Activated naive CD4-positive, alpha-beta T cell treated with anti-CD3 and anti-CD28 coated beads for 36 hours (primary cell): Measurements from ENCODE around the gene TPBGL. TPM values are rescaled to one million over a fixed set of nuclear protein-coding genes. Genes with fewer than 3 reads are reported as not detected.

Experiments used
- CTCF ChIA-PET: fragments of 350-600 bp; sonication (Branson Sonifier 250); formaldehyde crosslinking; loops from one replicate; lab custom pipeline; 2021; ENCODE audit warnings: antibody characterized with exemption; lab: Charles Lee
- DNase-seq: peaks from one replicate; pipeline ENCODE4 v3.0.0-alpha.2; 2020
- H3K27ac Mint-ChIP-seq: one replicate; pipeline ENCODE4 v1.8.0; 2021; ENCODE audit warnings: mild to moderate bottlenecking, mixed read lengths
- H3K27me3 Mint-ChIP-seq: one replicate; pipeline ENCODE4 v1.8.0; 2021; ENCODE audit warnings: low read depth, mixed read lengths
- H3K36me3 Mint-ChIP-seq: one replicate; pipeline ENCODE4 v1.8.0; 2021; ENCODE audit warnings: low read depth, mixed read lengths
- H3K4me1 Mint-ChIP-seq: one replicate; pipeline ENCODE4 v1.8.0; 2021; ENCODE audit warnings: low read depth, mixed read lengths
- H3K4me3 Mint-ChIP-seq: one replicate; pipeline ENCODE4 v1.8.0; 2021; ENCODE audit warnings: mild to moderate bottlenecking, moderate library complexity, mixed read lengths
- H3K9me3 Mint-ChIP-seq: one replicate; pipeline ENCODE4 v1.8.0; 2021; ENCODE audit warnings: mixed read lengths
- intact Hi-C: fragments of 100-400 bp; cut with micrococcal nuclease; formaldehyde crosslinking; loops from one replicate; pipeline ENCODE4 v1.15.1; 2023
- total RNA-seq, 2 experiments: library from RNA; stranded (reverse); gene quantifications; one replicate each; pipeline ENCODE4 v1.2.3, GENCODE V29; 2021

TPBGL gene
- total RNA-seq, 2 experiments from 2014 or later: not detected

DNA sequence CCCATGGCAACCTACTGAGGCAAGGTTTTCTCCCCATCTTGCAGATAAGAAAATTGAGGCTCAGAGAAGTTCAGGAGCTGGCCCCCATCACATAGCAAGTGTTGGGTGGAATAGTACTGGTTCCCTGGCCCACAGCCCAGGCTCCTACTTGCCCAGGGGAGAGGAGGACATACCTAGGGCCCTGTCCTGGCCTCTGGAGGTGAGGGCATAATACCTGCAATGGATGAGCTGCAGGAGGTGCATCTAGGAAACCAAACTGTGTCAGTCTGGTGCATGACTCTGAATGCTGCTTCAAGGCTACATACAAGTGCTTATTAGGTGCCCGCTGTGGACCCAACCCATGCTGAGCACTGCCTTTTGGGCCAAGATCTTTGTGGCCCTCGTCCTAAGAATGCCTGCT lies 40.0 kb upstream of the TPBGL start:
- DNase-seq: no peak
- Mint-ChIP-seq H3K9me3 (no peaks in the 10 kb centered on the region), H3K27me3 (no peaks in the 10 kb centered on the region), H3K4me3 (no peak overlapping the region), H3K4me1 (no peaks in the 10 kb centered on the region), H3K27ac (no peak overlapping the region), H3K36me3 (no peaks in the 10 kb centered on the region)
- intact Hi-C loops: no loop called here
- CTCF ChIA-PET: interaction anchor here (15.7 kb wide), 1 partner anchor 61 kb away, joined by 430 read pairs; no protein-coding TSS in a partner anchor

DNA sequence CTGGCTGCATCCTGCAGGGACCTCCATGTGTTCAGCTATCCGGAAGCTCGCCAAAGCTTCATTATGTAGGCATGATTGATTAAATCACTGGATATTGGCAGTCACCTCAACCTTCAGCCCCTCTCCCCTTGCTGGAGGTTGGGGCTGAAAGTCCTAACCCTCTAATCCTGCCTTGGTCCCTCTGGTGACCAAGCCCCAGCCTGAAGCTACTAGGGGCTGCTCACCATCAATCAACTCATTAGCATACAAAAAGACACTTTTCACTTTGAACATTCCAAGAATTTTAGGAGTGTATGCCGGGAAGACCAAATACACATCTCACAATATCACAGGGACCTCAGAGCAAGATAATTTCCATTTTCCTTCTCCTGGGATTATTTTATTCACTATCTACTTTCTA lies 38.8 kb upstream of the TPBGL start:
- Mint-ChIP-seq H3K9me3 (no peaks in the 10 kb centered on the region), H3K27me3 (no peaks in the 10 kb centered on the region), H3K4me3 (no peak overlapping the region), H3K4me1 (no peaks in the 10 kb centered on the region), H3K27ac (no peak overlapping the region), H3K36me3 (no peaks in the 10 kb centered on the region)
- intact Hi-C loops: no loop called here
- DNase-seq: no peak
- CTCF ChIA-PET: interaction anchor here (0.6 to 15.7 kb wide), 2 partner anchors 46 to 62 kb away, joined by 4 to 430 read pairs; no protein-coding TSS in a partner anchor

DNA sequence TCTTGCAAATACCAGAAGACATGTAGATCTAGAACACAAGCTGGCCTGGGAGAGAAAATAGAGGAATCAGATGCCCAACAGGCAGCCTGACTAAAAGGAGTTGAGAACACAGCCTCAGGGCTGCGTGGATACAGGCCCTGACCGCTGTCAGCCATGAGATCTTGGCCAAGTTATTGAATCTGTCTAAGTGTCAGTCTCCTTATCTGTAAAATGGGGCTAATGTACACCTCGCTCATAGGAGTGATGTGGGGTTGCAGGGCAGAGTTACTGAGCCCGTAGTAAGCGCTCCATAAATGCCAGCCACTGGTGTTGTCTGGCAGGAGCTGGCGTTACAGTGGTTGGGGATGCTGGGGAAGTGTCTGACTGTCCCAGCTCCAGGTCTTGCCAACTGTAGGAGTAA lies 38.4 kb upstream of the TPBGL start:
- Mint-ChIP-seq H3K36me3 (no peaks in the 10 kb centered on the region), H3K27me3 (no peaks in the 10 kb centered on the region), H3K27ac (no peak overlapping the region), H3K9me3 (no peaks in the 10 kb centered on the region), H3K4me3 (no peak overlapping the region), H3K4me1 (no peaks in the 10 kb centered on the region)
- CTCF ChIA-PET: interaction anchor here (6.3 to 15.7 kb wide), 2 partner anchors 39 to 62 kb away, joined by 47 to 430 read pairs; partner anchors contain the start of gene TPBGL
- no peak for DNase-seq
- intact Hi-C loops: no loop called here

DNA sequence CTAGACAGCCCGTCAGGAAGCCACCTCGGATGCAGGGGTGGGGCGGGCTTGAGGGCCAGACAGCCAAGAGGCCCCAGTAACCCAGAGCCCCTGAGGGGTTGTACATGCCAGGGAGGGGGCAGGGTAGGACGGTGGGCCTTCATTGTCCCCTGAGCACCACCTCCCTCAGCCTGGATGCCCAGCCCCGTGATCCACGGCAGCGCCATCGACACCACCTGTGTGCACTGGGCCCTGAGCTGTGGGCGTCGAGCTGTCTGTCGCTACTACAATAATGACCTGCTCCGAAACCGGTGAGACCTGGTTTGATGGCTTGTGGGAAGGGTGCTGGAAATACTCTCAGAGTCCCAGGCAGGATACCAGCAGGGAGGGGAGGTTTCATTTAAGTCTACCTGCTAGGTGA lies 37.4 kb upstream of the TPBGL start:
- CTCF ChIA-PET: interaction anchor here (1.1 to 15.7 kb wide), 7 partner anchors 13 to 273 kb away, joined by 3 to 430 read pairs (median 10); partner anchors contain the start of gene TPBGL
- Mint-ChIP-seq H3K36me3 (no peaks in the 10 kb centered on the region), H3K9me3 (no peaks in the 10 kb centered on the region), H3K27ac (no peak overlapping the region), H3K4me1 (no peaks in the 10 kb centered on the region), H3K4me3 (no peak overlapping the region), H3K27me3 (no peaks in the 10 kb centered on the region)
- intact Hi-C loops: no loop called here
- no peak for DNase-seq

DNA sequence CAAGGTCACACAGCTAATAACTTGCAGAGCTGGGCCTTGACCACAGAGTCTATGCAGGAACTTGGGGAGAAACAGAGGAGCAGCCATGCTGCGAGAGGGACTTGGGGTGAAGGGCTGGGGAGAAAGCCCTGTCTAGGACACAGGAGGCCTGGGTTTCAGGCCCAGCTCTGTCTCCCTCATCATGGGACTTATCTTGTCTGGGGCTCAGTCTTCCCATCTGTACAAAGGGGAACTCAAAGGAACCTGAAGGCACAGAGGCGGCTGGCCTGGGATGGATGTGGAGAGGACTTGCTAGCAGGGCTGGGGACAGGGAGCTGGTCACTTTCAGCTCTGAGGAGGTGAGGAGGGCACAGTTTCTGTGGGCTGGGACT lies 36.9 kb upstream of the TPBGL start:
- no peaks in the 10 kb centered on the region for H3K27me3 Mint-ChIP-seq

DNA sequence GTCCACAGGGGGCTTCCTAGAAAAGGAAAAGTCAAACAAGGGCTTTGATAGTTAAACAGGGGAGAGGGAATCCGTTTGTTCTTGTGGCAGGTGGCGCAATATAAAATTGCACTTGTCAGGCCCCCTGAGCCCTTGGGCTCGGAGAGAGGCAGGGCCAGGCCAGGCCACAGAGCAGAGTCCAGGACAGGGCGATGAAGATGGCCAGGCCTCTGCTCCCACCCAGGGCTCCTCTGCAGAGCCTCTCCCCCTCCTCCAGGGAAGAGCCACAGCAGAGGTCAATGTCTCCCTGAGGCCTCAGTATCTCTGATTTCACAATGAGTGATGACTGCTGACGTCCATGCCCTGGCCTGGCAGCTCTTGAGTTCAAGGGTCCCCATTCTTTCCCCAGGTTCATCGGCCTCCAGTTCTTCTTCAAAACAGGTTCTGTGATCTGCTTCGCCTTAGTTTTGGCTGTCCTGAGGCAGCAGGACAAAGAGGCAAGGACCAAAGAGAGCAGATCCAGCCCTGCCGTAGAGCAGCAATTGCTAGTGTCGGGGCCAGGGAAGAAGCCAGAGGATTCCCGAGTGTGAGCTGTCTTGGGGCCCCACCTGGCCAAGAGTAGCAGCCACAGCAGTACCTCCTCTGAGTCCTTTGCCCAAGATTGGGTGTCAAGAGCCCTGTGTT lies 36.4 kb upstream of the TPBGL start:
- DNase-seq: no peak
- H3K27me3 Mint-ChIP-seq: no peaks in the 10 kb centered on the region
- no peaks in the 10 kb centered on the region for H3K4me1 Mint-ChIP-seq

More for the DNA sequence above, 36.9 kb upstream of the TPBGL start:
- CTCF ChIA-PET: interaction anchor here (1.1 to 15.7 kb wide), 9 partner anchors 8 to 274 kb away, joined by 3 to 430 read pairs (median 13); partner anchors contain the start of gene TPBGL
- H3K27ac Mint-ChIP-seq: no peak overlapping the region
- H3K36me3 Mint-ChIP-seq: no peaks in the 10 kb centered on the region
- no peaks in the 10 kb centered on the region for H3K9me3 Mint-ChIP-seq
- no peak overlapping the region for H3K4me3 Mint-ChIP-seq
- DNase-seq: no peak
- intact Hi-C loops: no loop called here
- no peaks in the 10 kb centered on the region for H3K4me1 Mint-ChIP-seq

DNA sequence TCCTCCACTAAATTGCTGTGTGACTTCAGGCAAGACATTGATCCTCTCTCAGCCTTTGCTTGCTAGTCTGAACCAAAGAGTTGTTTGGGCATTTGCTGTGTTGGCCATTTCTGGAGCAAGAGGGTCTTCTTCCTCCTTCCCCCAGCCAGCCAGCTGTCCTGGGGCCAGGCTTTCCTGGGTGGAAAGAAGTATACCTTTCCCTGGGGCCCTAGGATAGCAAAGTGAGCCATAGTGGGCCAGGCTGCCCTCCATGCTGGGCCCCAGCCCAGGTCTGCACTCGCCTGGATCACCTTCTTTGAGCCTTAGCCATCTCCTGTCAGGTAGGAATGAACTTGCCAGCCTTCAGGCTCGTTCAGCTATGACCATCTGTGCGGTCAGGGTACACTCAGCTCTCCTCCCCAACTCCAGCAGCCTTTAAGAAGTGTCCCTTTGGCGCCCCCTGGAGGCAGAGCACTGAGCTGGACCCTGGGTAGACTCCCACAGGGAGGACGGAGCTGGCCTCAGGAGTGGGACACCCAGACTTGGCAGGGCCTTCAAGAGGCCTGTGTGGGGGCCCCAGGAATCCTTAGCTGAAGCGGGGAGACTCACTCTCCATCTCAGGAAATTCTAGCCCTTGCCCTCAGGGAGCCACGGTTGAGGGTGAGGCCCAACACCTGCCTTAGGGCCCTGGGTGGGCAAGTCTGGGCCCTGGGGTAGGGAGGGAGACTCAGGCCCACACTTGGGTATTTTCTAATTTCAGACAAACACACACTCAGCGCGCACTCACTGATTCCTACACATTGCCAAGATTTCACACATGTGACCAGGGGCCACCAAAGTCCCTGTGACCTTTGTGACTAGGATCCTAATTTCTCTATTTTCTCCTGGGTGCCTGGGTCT lies 35.6 kb upstream of the TPBGL start:
- H3K27ac Mint-ChIP-seq: no peak overlapping the region
- H3K4me3 Mint-ChIP-seq: no peak overlapping the region
- CTCF ChIA-PET: interaction anchor here (0.6 to 15.7 kb wide), 34 partner anchors 9 to 665 kb away, joined by 3 to 430 read pairs (median 4); partner anchors contain the start of genes NEU3 and TPBGL
- H3K27me3 Mint-ChIP-seq: no peaks in the 10 kb centered on the region
- no peaks in the 10 kb centered on the region for H3K4me1 Mint-ChIP-seq
- no peaks in the 10 kb centered on the region for H3K36me3 Mint-ChIP-seq
- intact Hi-C loops: loop anchor here (1.0 kb wide), 5 partner anchors 43 to 276 kb away; no protein-coding TSS in a partner anchor
- DNase-seq: peak; percentile 93
- H3K9me3 Mint-ChIP-seq: no peaks in the 10 kb centered on the region

More for the DNA sequence above, 36.4 kb upstream of the TPBGL start:
- H3K9me3 Mint-ChIP-seq: no peaks in the 10 kb centered on the region
- intact Hi-C loops: no loop called here
- CTCF ChIA-PET: interaction anchor here (0.7 to 15.7 kb wide), 26 partner anchors 8 to 552 kb away, joined by 3 to 430 read pairs (median 6); partner anchors contain the start of gene TPBGL
- H3K27ac Mint-ChIP-seq: no peak overlapping the region
- no peaks in the 10 kb centered on the region for H3K36me3 Mint-ChIP-seq
- no peak overlapping the region for H3K4me3 Mint-ChIP-seq

DNA sequence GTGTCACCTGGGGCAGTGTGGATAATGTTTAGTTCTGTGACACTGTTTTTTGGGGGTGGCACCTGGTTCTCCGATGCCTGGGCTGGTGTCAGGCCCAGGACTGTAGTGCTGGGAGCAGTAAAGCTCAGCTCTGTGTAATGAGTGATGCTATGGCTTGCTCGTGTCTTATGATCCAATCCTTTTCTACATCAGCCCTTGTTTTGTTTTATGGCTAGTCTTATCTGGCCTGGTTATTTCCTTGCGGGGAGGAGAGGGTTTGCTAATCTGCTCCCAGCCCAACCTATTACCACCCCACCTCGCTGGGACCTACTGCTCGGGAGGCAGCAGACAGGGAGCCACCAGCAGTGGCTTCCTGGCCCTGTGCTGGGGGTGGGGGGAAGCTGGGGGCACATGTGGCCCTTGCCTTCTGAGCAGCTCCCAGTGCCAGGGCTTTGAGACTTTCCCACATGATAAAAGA lies 35.0 kb upstream of the TPBGL start:
- DNase-seq: no peak
- intact Hi-C loops: loop anchor here (1.0 kb wide), 5 partner anchors 43 to 276 kb away; no protein-coding TSS in a partner anchor
- CTCF ChIA-PET: interaction anchor here (0.6 to 15.7 kb wide), 35 partner anchors 9 to 666 kb away, joined by 3 to 430 read pairs (median 5); partner anchors contain the start of genes NEU3 and TPBGL
- H3K9me3 Mint-ChIP-seq: no peaks in the 10 kb centered on the region
- H3K4me3 Mint-ChIP-seq: no peak overlapping the region
- no peak overlapping the region for H3K27ac Mint-ChIP-seq
- no peaks in the 10 kb centered on the region for H3K4me1 Mint-ChIP-seq
- no peaks in the 10 kb centered on the region for H3K27me3 Mint-ChIP-seq
- H3K36me3 Mint-ChIP-seq: no peaks in the 10 kb centered on the region

DNA sequence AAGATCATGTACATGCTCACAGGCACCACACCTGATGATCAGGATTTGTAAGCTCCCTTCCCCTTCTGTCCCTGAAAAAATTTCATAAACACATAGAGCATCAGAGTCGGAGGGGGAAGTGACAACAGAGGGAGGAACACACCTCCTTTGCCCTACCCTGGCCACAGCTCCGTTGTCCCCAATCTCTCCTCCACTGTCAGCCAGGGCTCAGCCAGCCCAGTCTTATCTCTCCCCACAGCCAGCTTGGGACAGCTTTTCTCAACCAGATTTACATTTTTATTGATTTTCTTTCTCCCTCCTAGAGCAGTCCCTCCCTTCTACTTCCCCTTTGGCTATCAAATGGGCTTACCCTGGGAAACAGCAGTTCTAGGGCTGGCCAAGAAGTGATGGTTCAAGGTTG lies 32.1 kb upstream of the TPBGL start:
- Mint-ChIP-seq H3K4me1 (no peaks in the 10 kb centered on the region), H3K4me3 (no peak overlapping the region), H3K9me3 (no peaks in the 10 kb centered on the region), H3K27me3 (peaks cover 2% of the 10 kb centered on the region), H3K36me3 (no peaks in the 10 kb centered on the region), H3K27ac (no peak overlapping the region)
- intact Hi-C loops: no loop called here
- DNase-seq: no peak
- CTCF ChIA-PET: interaction anchor here (1.3 to 15.7 kb wide), 4 partner anchors 32 to 186 kb away, joined by 4 to 430 read pairs (median 26); partner anchors contain the start of gene TPBGL

DNA sequence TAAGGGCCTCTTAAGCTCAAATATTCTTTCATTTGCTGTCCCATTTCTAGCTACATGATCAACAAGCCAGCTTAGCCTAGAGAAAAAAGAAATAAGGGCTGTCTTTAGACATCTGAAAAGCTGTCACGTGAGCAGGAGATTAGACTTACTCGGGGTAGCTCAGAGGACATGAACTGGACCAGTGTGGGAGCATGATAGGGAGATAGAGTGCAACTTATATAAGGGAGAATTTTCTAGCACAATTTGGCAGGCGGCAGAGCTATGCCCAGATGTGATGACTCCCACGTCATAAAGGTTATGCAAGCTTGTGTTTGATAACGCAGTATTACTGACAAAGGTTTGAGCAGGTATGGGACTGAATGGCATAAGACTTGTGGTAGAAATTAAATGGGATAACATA lies 28.2 kb upstream of the TPBGL start:
- H3K36me3 Mint-ChIP-seq: no peaks in the 10 kb centered on the region
- H3K9me3 Mint-ChIP-seq: no peaks in the 10 kb centered on the region
- no peaks in the 10 kb centered on the region for H3K4me1 Mint-ChIP-seq
- peaks cover 9% of the 10 kb centered on the region for H3K27me3 Mint-ChIP-seq
- CTCF ChIA-PET: interaction anchor here (0.9 to 4.8 kb wide), 5 partner anchors 15 to 180 kb away, joined by 3 to 20 read pairs (median 5); no protein-coding TSS in a partner anchor
- H3K27ac Mint-ChIP-seq: no peak overlapping the region
- no peak for DNase-seq
- H3K4me3 Mint-ChIP-seq: no peak overlapping the region
- intact Hi-C loops: no loop called here

DNA sequence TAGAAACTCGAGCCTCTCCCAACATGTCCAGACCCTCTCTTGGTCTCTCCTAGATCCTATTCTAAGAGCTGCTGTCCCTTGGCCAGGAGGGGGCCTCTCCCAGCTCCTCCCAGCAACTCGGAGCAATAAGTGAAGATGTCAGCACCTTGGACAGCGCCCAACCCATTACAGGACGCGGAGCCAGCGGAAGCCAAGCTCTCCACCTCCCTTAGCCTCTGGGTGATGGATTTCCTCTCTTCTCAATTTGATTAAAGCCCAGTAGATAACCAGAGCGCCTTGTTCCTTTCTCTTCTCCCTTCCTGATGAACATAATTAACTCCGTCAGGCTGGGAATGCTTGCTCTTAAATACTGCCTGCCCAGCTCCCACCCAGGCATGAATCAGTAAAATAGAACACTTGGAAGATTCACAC lies 26.2 kb upstream of the TPBGL start:
- H3K4me3 Mint-ChIP-seq: no peak overlapping the region
- no peak overlapping the region for H3K27ac Mint-ChIP-seq
- CTCF ChIA-PET: interaction anchor here (1.1 to 4.8 kb wide), 7 partner anchors 9 to 76 kb away, joined by 3 to 20 read pairs (median 6); no protein-coding TSS in a partner anchor
- H3K9me3 Mint-ChIP-seq: no peaks in the 10 kb centered on the region
- H3K36me3 Mint-ChIP-seq: no peaks in the 10 kb centered on the region
- DNase-seq: peak; percentile 92
- no peaks in the 10 kb centered on the region for H3K4me1 Mint-ChIP-seq
- peaks cover 12% of the 10 kb centered on the region for H3K27me3 Mint-ChIP-seq
- intact Hi-C loops: loop anchor here (1.0 kb wide), 1 partner anchor 20 kb away; no protein-coding TSS in a partner anchor
